Mesendoderm (in vitro differentiated cells): ENCODE data around the gene S100A10.

Experiments used
- DNase-seq: peaks from one replicate; pipeline ENCODE4 v3.0.0; 2013
- H2AK5ac ChIP-seq: 2 replicates; pipeline ENCODE4 v1.6.1; 2013; ENCODE audit warnings: low read length, inconsistent platforms
- H2BK120ac ChIP-seq: 2 replicates; pipeline ENCODE4 v1.6.1; 2013; ENCODE audit warnings: low read depth, mild to moderate bottlenecking, low read length, moderate library complexity, mixed read lengths
- H2BK15ac ChIP-seq: replicated peaks from 2 replicates; pipeline ENCODE4 v1.6.1; 2013; ENCODE audit warnings: low read depth, mild to moderate bottlenecking, moderate library complexity
- H2BK5ac ChIP-seq: 2 replicates; pipeline ENCODE4 v1.6.1; 2013; ENCODE audit warnings: low read length, inconsistent platforms
- H3K18ac ChIP-seq: 2 replicates; pipeline ENCODE4 v1.6.1; 2013; ENCODE audit warnings: mild to moderate bottlenecking, low read length, mixed read lengths
- H3K23ac ChIP-seq: one replicate; pipeline ENCODE4 v1.6.1; 2013; ENCODE audit warnings: low read length
- H3K27ac ChIP-seq: 2 replicates; pipeline ENCODE4 v1.5.1; 2013; ENCODE audit warnings: low read depth, mild to moderate bottlenecking, inconsistent platforms, low read length, moderate library complexity
- H3K27me3 ChIP-seq: 2 replicates; pipeline ENCODE4 v1.6.1; 2013; ENCODE audit warnings: low read length, control low read depth, mild to moderate bottlenecking, inconsistent platforms; ENCODE audit not compliant: insufficient read depth, poor library complexity
- H3K36me3 ChIP-seq: 2 replicates; pipeline ENCODE4 v1.6.1; 2013; ENCODE audit warnings: low read length, inconsistent platforms; ENCODE audit not compliant: control insufficient read depth, insufficient read depth
- H3K4ac ChIP-seq: one replicate; pipeline ENCODE4 v1.6.1; 2013; ENCODE audit warnings: low read depth, mild to moderate bottlenecking, low read length, moderate library complexity
- H3K4me1 ChIP-seq: 2 replicates; pipeline ENCODE4 v1.6.1; 2013; ENCODE audit warnings: low read depth, low read length, inconsistent platforms; ENCODE audit not compliant: control insufficient read depth
- H3K4me2 ChIP-seq: 2 replicates; pipeline ENCODE4 v1.6.1; 2013; ENCODE audit warnings: low read length
- H3K4me3 ChIP-seq: 2 replicates; pipeline ENCODE4 v1.5.1; 2013; ENCODE audit warnings: mild to moderate bottlenecking, low read length
- H3K56ac ChIP-seq: one replicate; pipeline ENCODE4 v1.6.1; 2013; ENCODE audit warnings: low read length
- H3K79me1 ChIP-seq: 2 replicates; pipeline ENCODE4 v1.6.1; 2013; ENCODE audit warnings: low read length, inconsistent platforms
- H3K79me2 ChIP-seq: 2 replicates; pipeline ENCODE4 v1.6.1; 2013; ENCODE audit warnings: mild to moderate bottlenecking, low read length; ENCODE audit not compliant: control insufficient read depth, insufficient read depth
- H3K9ac ChIP-seq: 2 replicates; pipeline ENCODE4 v1.6.1; 2013; ENCODE audit warnings: low read length, inconsistent platforms
- H4K5ac ChIP-seq: one replicate; pipeline ENCODE4 v1.6.1; 2013; ENCODE audit warnings: low read length
- H4K8ac ChIP-seq: one replicate; pipeline ENCODE4 v1.6.1; 2013; ENCODE audit warnings: low read depth, mild to moderate bottlenecking, control low read depth, low read length, moderate library complexity
- WGBS: extraction: QIAGEN DNeasy Blood & Tissue Kit; methylation state at CpG from one replicate; pipeline ENCODE4 v1.1.7; 2013; ENCODE audit warnings: low lambda C conversion rate, missing lambda C conversion rate; ENCODE audit not compliant: insufficient coverage; ENCODE audit errors: extremely low coverage; 5-methylcytosine and 5-hydroxymethylcytosine counted together

The S100A10 gene

GRCh38 chr1:151940541-151940940 lies 53.1 kb downstream of the S100A10 start:
- no peaks in the 10 kb centered on the region for H3K79me1 ChIP-seq
- no peak overlapping the region for H2BK5ac ChIP-seq
- no peak for DNase-seq
- H3K4me3 ChIP-seq, result no peak overlapping the region
- no peak overlapping the region for H3K4ac ChIP-seq
- no peak overlapping the region for H2BK15ac ChIP-seq
- no peak overlapping the region for H2BK120ac ChIP-seq
- H3K27ac ChIP-seq, result no peak overlapping the region
- WGBS, result no CpG with 5 or more reads among the region's 1 CpG
- H4K5ac ChIP-seq, result no peak overlapping the region
- H3K4me2 ChIP-seq, result no peak overlapping the region
- H3K23ac ChIP-seq, result no peak overlapping the region
- no peak overlapping the region for H4K8ac ChIP-seq
- no peak overlapping the region for H3K9ac ChIP-seq
- H3K18ac ChIP-seq, result no peak overlapping the region
- no peaks in the 10 kb centered on the region for H3K27me3 ChIP-seq
- no peaks in the 10 kb centered on the region for H3K4me1 ChIP-seq
- H3K79me2 ChIP-seq, result no peaks in the 10 kb centered on the region
- H3K36me3 ChIP-seq, result no peaks in the 10 kb centered on the region
- no peak overlapping the region for H2AK5ac ChIP-seq
- no peak overlapping the region for H3K56ac ChIP-seq

GRCh38 chr1:151939779-151940178 lies 53.9 kb downstream of the S100A10 start:
- Histone ChIP-seq H4K8ac (no peak overlapping the region), H3K4me2 (no peak overlapping the region), H2AK5ac (no peak overlapping the region), H3K4me1 (peaks cover 4% of the 10 kb centered on the region), H3K23ac (no peak overlapping the region), H2BK5ac (no peak overlapping the region), H3K9ac (no peak overlapping the region), H3K27me3 (no peaks in the 10 kb centered on the region), H3K79me2 (no peaks in the 10 kb centered on the region), H3K18ac (no peak overlapping the region), H4K5ac (no peak overlapping the region), H3K79me1 (no peaks in the 10 kb centered on the region), H3K56ac (no peak overlapping the region), H2BK120ac (no peak overlapping the region), H2BK15ac (no peak overlapping the region), H3K27ac (no peak overlapping the region), H3K4ac (no peak overlapping the region), H3K4me3 (no peak overlapping the region), H3K36me3 (no peaks in the 10 kb centered on the region)
- DNase-seq, result no peak
- no CpG with 5 or more reads among the region's 1 CpG for WGBS

- Histone ChIP-seq H3K79me2 (no peaks in the 10 kb centered on the region), H3K4me2 (no peak overlapping the region), H3K27ac (no peak overlapping the region), H3K27me3 (no peaks in the 10 kb centered on the region), H3K4me1 (peaks cover 4% of the 10 kb centered on the region), H4K8ac (no peak overlapping the region), H3K36me3 (no peaks in the 10 kb centered on the region), H3K4ac (no peak overlapping the region), H3K23ac (no peak overlapping the region), H3K4me3 (no peak overlapping the region), H3K18ac (no peak overlapping the region), H3K79me1 (no peaks in the 10 kb centered on the region), H3K56ac (no peak overlapping the region), H3K9ac (no peak overlapping the region), H2BK5ac (no peak overlapping the region), H2AK5ac (no peak overlapping the region), H2BK15ac (no peak overlapping the region), H4K5ac (no peak overlapping the region), H2BK120ac (no peak overlapping the region)
- DNase-seq, result no peak
- WGBS, result no CpG with 5 or more reads among the region's 3 CpGs
Measured at GRCh38 chr1:151939141-151939540, 54.5 kb downstream of the S100A10 start.

- peak; percentile 97 for DNase-seq
- H3K4me1 ChIP-seq, result peaks cover 4% of the 10 kb centered on the region
- WGBS, result 100% methylated on average over 2 of the region's 7 CpGs
Measured at GRCh38 chr1:151936653-151937052, 57.0 kb downstream of the S100A10 start.

GRCh38 chr1:151935894-151936602 lies 57.6 kb downstream of the S100A10 start:
- Histone ChIP-seq H3K36me3 (no peaks in the 10 kb centered on the region), H3K27me3 (no peaks in the 10 kb centered on the region), H3K23ac (no peak overlapping the region), H3K18ac (no peak overlapping the region), H3K4me3 (no peak overlapping the region), H4K5ac (no peak overlapping the region), H2AK5ac (no peak overlapping the region), H2BK15ac (no peak overlapping the region), H3K9ac (no peak overlapping the region), H3K4me1 (peaks cover 4% of the 10 kb centered on the region), H3K79me1 (no peaks in the 10 kb centered on the region), H2BK120ac (no peak overlapping the region), H2BK5ac (no peak overlapping the region), H3K4me2 (no peak overlapping the region), H3K79me2 (no peaks in the 10 kb centered on the region), H3K56ac (no peak overlapping the region), H4K8ac (no peak overlapping the region), H3K27ac (no peak overlapping the region), H3K4ac (no peak overlapping the region)
- no peak for DNase-seq
- WGBS, result 67% methylated on average over 1 of the region's 2 CpGs

More at GRCh38 chr1:151936653-151937052, 57.0 kb downstream of the S100A10 start:
- no peak overlapping the region for H4K5ac ChIP-seq
- H2BK5ac ChIP-seq, result no peak overlapping the region
- H3K56ac ChIP-seq, result no peak overlapping the region
- no peak overlapping the region for H2BK120ac ChIP-seq
- no peaks in the 10 kb centered on the region for H3K79me1 ChIP-seq
- H3K4ac ChIP-seq, result no peak overlapping the region
- H2AK5ac ChIP-seq, result no peak overlapping the region
- H3K4me2 ChIP-seq, result no peak overlapping the region
- H2BK15ac ChIP-seq, result no peak overlapping the region
- H3K23ac ChIP-seq, result no peak overlapping the region
- no peak overlapping the region for H3K18ac ChIP-seq
- H3K79me2 ChIP-seq, result no peaks in the 10 kb centered on the region
- H3K4me3 ChIP-seq, result no peak overlapping the region
- H3K27me3 ChIP-seq, result no peaks in the 10 kb centered on the region
- no peak overlapping the region for H3K27ac ChIP-seq
- no peak overlapping the region for H3K9ac ChIP-seq
- H4K8ac ChIP-seq, result no peak overlapping the region
- H3K36me3 ChIP-seq, result no peaks in the 10 kb centered on the region

GRCh38 chr1:151935154-151935553 lies 58.5 kb downstream of the S100A10 start:
- WGBS, result no CpG with 5 or more reads among the region's 3 CpGs
- Histone ChIP-seq H3K27ac (no peak overlapping the region), H2BK15ac (peak overlapping the region; percentile 47)

More at GRCh38 chr1:151935154-151935553, 58.5 kb downstream of the S100A10 start:
- Histone ChIP-seq H3K9ac (peak overlapping the region; percentile 9), H4K8ac (no peak overlapping the region), H3K27me3 (no peaks in the 10 kb centered on the region), H3K4me3 (no peak overlapping the region), H3K56ac (peak overlapping the region; percentile 57), H2BK5ac (no peak overlapping the region), H3K4ac (no peak overlapping the region), H2BK120ac (no peak overlapping the region), H3K23ac (no peak overlapping the region), H4K5ac (no peak overlapping the region), H3K4me1 (peaks cover 4% of the 10 kb centered on the region), H2AK5ac (no peak overlapping the region), H3K36me3 (no peaks in the 10 kb centered on the region), H3K79me2 (no peaks in the 10 kb centered on the region), H3K4me2 (no peak overlapping the region), H3K18ac (no peak overlapping the region), H3K79me1 (no peaks in the 10 kb centered on the region)
- peak; percentile 36 for DNase-seq
